Left ventricle myocardium superior (tissue), 1 donor: ENCODE data around the gene GAB1. TPM values are rescaled to one million over a fixed set of nuclear protein-coding genes. Genes with fewer than 3 reads are reported as not detected.

Experiments used
- ATAC-seq: fragments of 200-7000 bp; cut with Tn5 transposase; one replicate; pipeline ENCODE4 v1.9.1; 2020; ENCODE audit warnings: mild to moderate bottlenecking, moderate library complexity
- DNase-seq: peaks from one replicate; pipeline ENCODE4 v3.0.0-alpha.2; 2020
- intact Hi-C: fragments of 100-400 bp; cut with micrococcal nuclease; formaldehyde crosslinking; loops from one replicate; pipeline ENCODE4 v1.11.0; 2022
- total RNA-seq: library from RNA; stranded (reverse); fragmentation: NEBNext Ultra II Directional; extraction: Animal tissue kit (Norgen Biotek cat#: 25700); gene quantifications from one replicate; pipeline ENCODE4 v1.2.1, GENCODE V29; 2021
- donor health status: DM: no; HTN: yes; CAD: no; lungs with severe emphysema.

GAB1 gene
- total RNA-seq, 1 donor from 2014 or later, result 90.7 TPM

GRCh38 chr4:143354990-143355389, 18.3 kb downstream of the GAB1 start:
- intact Hi-C loops, result no loop called here
- DNase-seq (no peak), ATAC-seq (peak; percentile 17)

- no peak for DNase-seq
- peak; percentile 11 for ATAC-seq
- intact Hi-C loops, result no loop called here
Measured at GRCh38 chr4:143355540-143356217, 19.0 kb downstream of the GAB1 start.

GRCh38 chr4:143356493-143356892, 19.8 kb downstream of the GAB1 start:
- intact Hi-C loops, result no loop called here
- DNase-seq (no peak), ATAC-seq (peak; percentile 66)

GRCh38 chr4:143357161-143357845, 20.6 kb downstream of the GAB1 start:
- DNase-seq, result no peak
- ATAC-seq, result no peak
- intact Hi-C loops, result no loop called here

- ATAC-seq (no peak), DNase-seq (no peak)
- intact Hi-C loops, result no loop called here
Measured at GRCh38 chr4:143358419-143358818, 21.7 kb downstream of the GAB1 start.

GRCh38 chr4:143358923-143359643, 22.4 kb downstream of the GAB1 start:
- ATAC-seq (peak; percentile 14), DNase-seq (no peak)
- intact Hi-C loops, result no loop called here

- no peak for DNase-seq
- intact Hi-C loops, result no loop called here
- no peak for ATAC-seq
Measured at GRCh38 chr4:143359644-143360193, 23.0 kb downstream of the GAB1 start.

GRCh38 chr4:143360838-143361625, 24.4 kb downstream of the GAB1 start:
- DNase-seq (no peak), ATAC-seq (no peak)
- intact Hi-C loops, result no loop called here

GRCh38 chr4:143362349-143363046, 25.8 kb downstream of the GAB1 start:
- ATAC-seq (no peak), DNase-seq (no peak)
- intact Hi-C loops, result no loop called here

- intact Hi-C loops, result no loop called here
- DNase-seq (no peak), ATAC-seq (peak; percentile 56)
Measured at GRCh38 chr4:143363332-143363731, 26.7 kb downstream of the GAB1 start.

GRCh38 chr4:143364063-143364462, 27.4 kb downstream of the GAB1 start:
- intact Hi-C loops, result no loop called here
- ATAC-seq, result no peak
- no peak for DNase-seq

GRCh38 chr4:143367863-143368262, 31.2 kb downstream of the GAB1 start:
- intact Hi-C loops, result no loop called here
- DNase-seq (no peak), ATAC-seq (no peak)

GRCh38 chr4:143369552-143369951, 32.9 kb downstream of the GAB1 start:
- ATAC-seq (peak; percentile 38), DNase-seq (no peak)
- intact Hi-C loops, result no loop called here

GRCh38 chr4:143372093-143372915, 35.6 kb downstream of the GAB1 start:
- no peak for DNase-seq
- intact Hi-C loops, result no loop called here
- ATAC-seq, result no peak

- ATAC-seq (no peak), DNase-seq (no peak)
- intact Hi-C loops, result no loop called here
Measured at GRCh38 chr4:143374255-143374654, 37.6 kb downstream of the GAB1 start.

GRCh38 chr4:143374771-143375170, 38.1 kb downstream of the GAB1 start:
- DNase-seq (no peak), ATAC-seq (no peak)
- intact Hi-C loops, result no loop called here

GRCh38 chr4:143375326-143376073, 38.8 kb downstream of the GAB1 start:
- ATAC-seq, result peak; percentile 71
- DNase-seq, result peak; percentile 41
- intact Hi-C loops, result no loop called here
